Activated naive CD4-positive, alpha-beta T cell (primary cell): Measurements from ENCODE around the gene MATR3.
"Not testable (repeated sequence)": the region's sequence is repeated elsewhere in the genome, so short reads cannot be mapped to it uniquely, and the experiment has no call there.

Experiments
- DNase-seq, 4 experiments: peaks; one replicate each; lab custom pipeline; 2025; lab: John Stamatoyannopoulos, UW

Gene MATR3

GRCh38 chr5:139296862-139297326 is 3.4 kb downstream of the MATR3 start:
- no peak for DNase-seq

GRCh38 chr5:139297439-139298133 is 4.0 kb downstream of the MATR3 start:
- no peak for DNase-seq

- no peak for DNase-seq
Measured at GRCh38 chr5:139298242-139298641, 4.7 kb downstream of the MATR3 start.

- DNase-seq, result no peak
Measured at GRCh38 chr5:139299486-139299885, 5.9 kb downstream of the MATR3 start.

GRCh38 chr5:139301808-139302499 is 8.4 kb downstream of the MATR3 start:
- no peak for DNase-seq

GRCh38 chr5:139304391-139305324 is 11.1 kb downstream of the MATR3 start:
- no peak for DNase-seq

GRCh38 chr5:139306197-139306596 is 12.7 kb downstream of the MATR3 start:
- DNase-seq, result no peak

- DNase-seq, result no peak
Measured at GRCh38 chr5:139306628-139307379, 13.3 kb downstream of the MATR3 start.

- no peak for DNase-seq
Measured at GRCh38 chr5:139308797-139309196, 15.3 kb downstream of the MATR3 start.

GRCh38 chr5:139310715-139311186 is 17.2 kb downstream of the MATR3 start:
- not testable (repeated sequence) for DNase-seq

GRCh38 chr5:139312075-139312474 is 18.5 kb downstream of the MATR3 start:
- no peak for DNase-seq

- DNase-seq, result no peak
Measured at GRCh38 chr5:139314276-139314675, 20.7 kb downstream of the MATR3 start.

GRCh38 chr5:139315056-139315615 is 21.6 kb downstream of the MATR3 start:
- DNase-seq, result no peak

GRCh38 chr5:139335811-139336210 is 42.3 kb downstream of the MATR3 start:
- no peak for DNase-seq

- no peak for DNase-seq
Measured at GRCh38 chr5:139340051-139340450, 46.5 kb downstream of the MATR3 start.

- DNase-seq, result no peak
Measured at GRCh38 chr5:139341187-139341688, 47.7 kb downstream of the MATR3 start.

- peak; percentile 90 to 96 (median 93) for DNase-seq
Measured at GRCh38 chr5:139341689-139342422, 48.3 kb downstream of the MATR3 start, which contains the start of gene PAIP2. Gene PAIP2, plus strand, starts transcription at chr5:139341854. Its CDS starts 21,931 bp downstream, at chr5:139363785.

GRCh38 chr5:139342423-139342723 is 48.8 kb downstream of the MATR3 start:
- DNase-seq, result no peak

GRCh38 chr5:139343476-139343875 is 49.9 kb downstream of the MATR3 start:
- no peak for DNase-seq

- no peak for DNase-seq
Measured at GRCh38 chr5:139344177-139344576, 50.6 kb downstream of the MATR3 start.
